Muscle of leg (tissue), 11 donors: Measurements from ENCODE around the gene SELENOM. TPM values are rescaled to one million over a fixed set of nuclear protein-coding genes. Genes with fewer than 3 reads are reported as not detected.
A peak's percentile ranks its signal among the peaks of the same experiment; 100 is the strongest.
"Not testable (repeated sequence)": the region's sequence is repeated elsewhere in the genome, so short reads cannot be mapped to it uniquely, and the experiment has no call there.

ENCODE experiments used
- DNase-seq: peaks from one replicate; pipeline ENCODE4 v3.0.0; 2013
- H3K27ac ChIP-seq: one replicate; pipeline ENCODE4 v1.5.1; 2013; ENCODE audit warnings: mild to moderate bottlenecking, low read length, control low read depth
- H3K27me3 ChIP-seq: one replicate; pipeline ENCODE4 v1.6.1; 2013; ENCODE audit warnings: low read length; ENCODE audit not compliant: control insufficient read depth, insufficient read depth
- H3K36me3 ChIP-seq: one replicate; pipeline ENCODE4 v1.6.1; 2013; ENCODE audit warnings: low read length; ENCODE audit not compliant: control insufficient read depth, insufficient read depth
- H3K4me1 ChIP-seq: one replicate; pipeline ENCODE4 v1.6.1; 2013; ENCODE audit warnings: low read length; ENCODE audit not compliant: control insufficient read depth, insufficient read depth
- H3K4me3 ChIP-seq: one replicate; pipeline ENCODE4 v1.5.1; 2013; ENCODE audit warnings: low read length, control low read depth
- H3K9me3 ChIP-seq: replicated peaks from 2 replicates; pipeline ENCODE4 v1.6.1; 2013; ENCODE audit warnings: low read depth, low read length; ENCODE audit not compliant: control insufficient read depth
- WGBS: methylation state at CpG from one replicate; pipeline ENCODE4 v1.1.5; 2013; ENCODE audit warnings: missing lambda C conversion rate; ENCODE audit not compliant: insufficient coverage; 5-methylcytosine and 5-hydroxymethylcytosine counted together
- polyA plus RNA-seq, 8 donors: library from polyadenylated mRNA; unstranded; fragments of 120-200 nt; gene quantifications; one replicate each; pipeline versions ENCODE4 v1.2.1 to v1.2.3, GENCODE V29; 2013; ENCODE audit warnings: inconsistent platforms in 1 of 8, low replicate concordance in 1 of 8; ENCODE audit not compliant: insufficient read length in 8 of 8, insufficient read depth in 1 of 8
- total RNA-seq: library from RNA; stranded (reverse); fragments of 120-200 nt; gene quantifications from one replicate; pipeline ENCODE4 v1.2.4, GENCODE V29; 2013

The SELENOM gene
- total and polyA plus RNA-seq, 9 donors, result 12.1 to 35.1 (median 26.1) TPM

DNA sequence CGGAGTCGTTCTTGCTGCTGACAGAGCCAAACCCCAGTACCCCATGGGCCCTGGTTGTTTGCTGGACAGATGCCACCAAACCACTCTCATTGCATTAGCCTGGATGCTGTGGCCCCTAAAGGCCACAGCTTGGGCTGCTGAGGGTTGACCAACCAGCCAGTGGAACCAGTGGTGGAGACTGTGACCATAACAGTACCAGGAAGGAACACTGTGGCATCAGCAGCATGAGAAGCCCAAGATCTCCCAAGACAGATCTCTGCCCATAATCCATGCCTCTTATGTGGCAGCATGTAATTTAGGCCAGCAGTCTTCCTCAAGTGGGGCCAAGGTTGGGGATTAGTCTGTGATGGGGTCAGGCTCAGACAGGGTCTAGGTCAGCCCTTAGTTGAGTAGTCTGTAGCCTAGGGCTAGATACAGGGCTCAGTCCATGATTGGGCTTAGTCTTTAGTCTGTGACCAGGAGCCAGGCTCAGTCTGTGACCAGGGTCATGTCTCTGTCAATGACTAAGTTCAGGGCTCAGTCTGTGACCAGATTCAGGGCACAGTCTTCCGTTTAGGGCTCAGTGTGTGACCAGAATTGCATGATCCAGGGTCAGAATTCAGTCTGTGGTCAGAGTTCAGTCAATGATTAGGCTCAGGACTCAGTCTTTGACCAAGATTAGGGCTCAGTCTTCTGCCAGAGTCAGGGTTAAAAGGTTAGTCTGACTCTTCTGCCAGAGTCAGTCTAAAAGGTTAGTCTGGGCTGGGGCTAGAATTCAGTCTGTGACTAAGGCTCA is 10.9 kb upstream of the SELENOM start:
- Histone ChIP-seq H3K27me3 (no peaks in the 10 kb centered on the region), H3K4me3 (no peak overlapping the region), H3K4me1 (peaks cover 31% of the 10 kb centered on the region), H3K9me3 (no peaks in the 10 kb centered on the region), H3K36me3 (no peaks in the 10 kb centered on the region), H3K27ac (peak overlapping the region; percentile 84)
- no peak for DNase-seq
- 32% methylated on average over 3 of the region's 3 CpGs for WGBS

DNA sequence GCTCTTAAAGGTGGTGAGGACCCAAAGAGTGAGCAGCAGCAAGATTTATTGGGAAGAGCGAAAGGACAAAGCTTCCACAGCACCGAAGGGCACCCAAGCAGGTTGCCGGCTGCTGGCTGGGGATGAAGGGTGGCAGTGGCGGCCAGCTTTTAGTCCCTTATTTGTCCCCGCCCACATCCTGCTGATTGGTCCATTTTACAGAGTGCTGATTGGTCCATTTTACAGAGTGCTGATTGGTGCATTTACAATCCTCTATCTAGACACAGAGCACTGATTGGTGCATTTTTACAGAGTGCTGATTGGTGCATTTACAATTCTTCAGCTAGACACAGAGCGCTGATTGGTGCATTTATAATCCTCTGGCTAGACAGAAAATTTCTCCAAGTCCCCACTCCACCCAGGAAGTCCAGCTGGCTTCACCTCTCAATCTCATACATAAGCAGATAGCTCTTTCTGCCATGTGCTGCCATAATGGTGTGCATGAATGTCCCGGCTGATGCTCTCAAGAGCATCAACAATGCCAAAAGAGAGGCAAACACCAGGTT is 5.3 kb upstream of the SELENOM start:
- not testable (repeated sequence) for H3K27ac ChIP-seq, H3K4me1 ChIP-seq, DNase-seq, H3K27me3 ChIP-seq, H3K36me3 ChIP-seq, H3K9me3 ChIP-seq, H3K4me3 ChIP-seq
- WGBS, result 98% methylated on average over 6 of the region's 7 CpGs

DNA sequence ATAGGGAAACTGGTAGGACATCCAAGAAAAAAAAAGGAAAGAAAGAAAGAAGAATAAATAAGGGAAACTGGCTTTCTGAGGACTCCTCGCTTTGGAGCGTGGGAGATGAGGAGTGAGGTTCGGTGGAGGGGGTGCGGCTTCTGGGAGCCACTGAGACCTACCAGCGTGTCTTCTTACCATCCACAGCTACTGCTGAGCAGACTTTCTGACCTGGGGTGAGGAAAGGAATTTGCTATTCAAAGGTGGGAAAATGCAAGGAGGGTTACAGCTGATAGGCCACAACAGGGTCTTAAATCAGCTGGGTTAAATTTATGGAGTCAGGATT is 488 bp upstream of the SELENOM start:
- DNase-seq, result no peak
- Histone ChIP-seq H3K36me3 (peaks cover 20% of the 10 kb centered on the region), H3K4me3 (peak overlapping the region; percentile 69), H3K27me3 (peaks cover 2% of the 10 kb centered on the region), H3K4me1 (peaks cover 36% of the 10 kb centered on the region), H3K27ac (peak overlapping the region; percentile 64), H3K9me3 (no peaks in the 10 kb centered on the region)
- WGBS, result 0% methylated on average over 3 of the region's 5 CpGs

DNA sequence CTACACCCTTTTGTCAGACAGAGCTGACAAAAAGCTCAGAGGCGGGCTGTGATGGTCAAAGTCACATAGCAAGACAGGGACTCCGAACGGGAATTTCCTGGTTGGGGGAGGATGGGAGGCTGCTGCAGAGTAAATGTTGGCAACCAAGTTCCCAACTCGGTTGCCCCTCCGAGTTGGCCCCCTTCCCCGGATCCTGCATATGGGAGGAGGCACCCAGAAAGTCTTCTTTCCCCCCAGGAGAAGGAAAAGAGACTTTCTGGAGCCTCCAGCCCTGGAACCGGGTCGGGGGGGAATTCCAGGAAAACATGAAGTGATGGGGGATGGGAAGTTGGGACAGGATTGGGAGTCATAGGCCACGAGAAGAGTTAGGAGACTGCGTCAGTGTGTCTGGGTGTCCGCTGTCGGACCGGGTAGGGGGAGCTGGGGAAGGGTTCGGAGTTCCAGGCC is 614 bp downstream of the SELENOM start:
- Histone ChIP-seq H3K27ac (peak overlapping the region; percentile 93), H3K4me1 (peaks cover 36% of the 10 kb centered on the region), H3K4me3 (peak overlapping the region; percentile 69), H3K27me3 (peaks cover 2% of the 10 kb centered on the region), H3K36me3 (peaks cover 30% of the 10 kb centered on the region), H3K9me3 (no peaks in the 10 kb centered on the region)
- peak; percentile 68 for DNase-seq
- whole genome bisulfite sequencing, result 16% methylated on average over 10 of the region's 14 CpGs

DNA sequence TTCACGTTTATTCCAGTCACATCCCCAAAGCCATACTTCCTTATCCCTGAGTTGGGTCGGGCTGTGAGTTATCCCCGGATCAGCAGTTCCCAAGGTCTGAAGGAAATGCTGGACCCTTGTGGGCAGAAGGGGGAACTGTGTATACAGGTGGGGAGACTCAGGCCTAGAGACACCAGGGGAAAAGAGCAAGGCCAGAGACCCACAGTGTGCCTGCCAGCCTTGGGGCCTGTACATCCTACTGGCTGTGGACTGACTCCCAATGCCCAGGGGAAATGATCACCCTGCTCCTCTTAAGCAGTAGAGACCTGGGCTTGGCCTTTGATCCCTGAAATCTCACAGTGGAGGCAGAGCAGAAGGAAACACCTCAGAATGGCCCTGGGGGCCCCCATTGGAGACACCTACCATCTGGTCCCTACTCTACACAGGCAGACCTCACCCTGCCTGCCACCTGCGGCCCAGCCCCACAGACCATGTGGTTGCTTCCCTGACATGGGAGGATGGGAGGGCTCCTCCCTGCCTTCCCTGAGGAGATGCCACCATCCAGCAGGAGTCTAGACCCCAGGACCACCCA is 1.3 kb downstream of the SELENOM start:
- WGBS, result 60% methylated on average over 1 of the region's 4 CpGs
- Histone ChIP-seq H3K9me3 (no peaks in the 10 kb centered on the region), H3K27me3 (peaks cover 2% of the 10 kb centered on the region), H3K27ac (peak overlapping the region; percentile 42), H3K4me1 (peaks cover 36% of the 10 kb centered on the region), H3K4me3 (no peak overlapping the region), H3K36me3 (peaks cover 35% of the 10 kb centered on the region)
- peak; percentile 47 for DNase-seq

DNA sequence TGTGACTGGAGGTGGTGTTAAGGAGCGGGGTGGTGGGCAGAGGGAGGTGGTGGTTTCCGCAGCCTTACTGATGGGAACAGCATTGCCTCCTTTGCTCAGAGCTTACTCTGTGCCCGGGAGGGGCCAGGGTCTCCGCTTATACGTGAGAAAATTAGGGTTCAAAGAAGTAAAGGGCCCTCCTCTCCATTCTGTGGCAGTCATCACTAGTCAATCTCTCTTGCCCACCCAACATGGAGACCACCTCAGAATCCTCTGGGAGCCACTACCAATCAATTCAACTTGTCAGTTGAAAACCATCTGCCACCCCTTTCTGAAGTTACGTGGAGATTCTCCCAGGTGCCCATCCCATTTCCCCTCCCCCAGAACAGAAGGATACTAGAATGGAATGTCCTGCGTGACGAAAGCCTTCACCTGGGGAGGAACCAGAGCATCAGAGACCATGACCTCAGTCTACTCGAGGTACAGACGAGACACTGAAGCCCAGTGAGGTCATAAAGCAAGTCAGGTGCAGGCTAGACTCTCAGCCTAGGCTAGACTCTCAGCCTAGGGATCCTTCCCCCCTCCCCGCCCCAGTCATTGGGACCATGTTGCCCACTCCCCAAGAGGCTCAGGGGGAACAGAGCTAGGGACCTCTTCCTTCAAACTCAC is 2.0 kb downstream of the SELENOM start:
- DNase-seq, result peak; percentile 42
- WGBS, result 70% methylated on average over 5 of the region's 11 CpGs
- Histone ChIP-seq H3K27me3 (peaks cover 2% of the 10 kb centered on the region), H3K4me3 (no peak overlapping the region), H3K9me3 (no peaks in the 10 kb centered on the region), H3K27ac (peak overlapping the region; percentile 7), H3K4me1 (peaks cover 36% of the 10 kb centered on the region), H3K36me3 (peaks cover 41% of the 10 kb centered on the region)

DNA sequence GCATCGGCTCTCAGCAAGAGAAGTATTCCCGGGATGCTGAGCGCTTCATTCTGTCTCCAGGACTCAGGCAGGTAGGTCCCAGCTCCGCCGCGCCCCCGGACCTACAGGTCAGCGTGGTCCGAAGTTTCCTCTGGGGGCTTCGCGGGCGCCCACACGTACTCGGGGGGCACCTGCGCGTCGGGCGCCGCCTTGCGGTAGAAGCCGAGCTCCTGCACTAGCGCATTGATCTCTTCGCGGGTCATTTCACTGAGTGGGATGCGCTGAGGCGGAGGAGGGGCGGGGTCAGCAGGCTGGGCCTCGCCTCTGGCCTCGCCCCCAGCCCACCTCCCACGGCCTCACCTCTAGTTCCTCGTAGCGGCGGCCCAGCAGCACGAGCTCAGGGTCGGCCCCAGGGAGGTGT is 2.5 kb downstream of the SELENOM start:
- H3K4me3 ChIP-seq, result no peak overlapping the region
- no peaks in the 10 kb centered on the region for H3K9me3 ChIP-seq
- peak; percentile 50 for DNase-seq
- WGBS, result 25% methylated on average over 25 of the region's 35 CpGs
- peaks cover 46% of the 10 kb centered on the region for H3K36me3 ChIP-seq
- H3K4me1 ChIP-seq, result peaks cover 36% of the 10 kb centered on the region
- no peak overlapping the region for H3K27ac ChIP-seq
- peaks cover 2% of the 10 kb centered on the region for H3K27me3 ChIP-seq

DNA sequence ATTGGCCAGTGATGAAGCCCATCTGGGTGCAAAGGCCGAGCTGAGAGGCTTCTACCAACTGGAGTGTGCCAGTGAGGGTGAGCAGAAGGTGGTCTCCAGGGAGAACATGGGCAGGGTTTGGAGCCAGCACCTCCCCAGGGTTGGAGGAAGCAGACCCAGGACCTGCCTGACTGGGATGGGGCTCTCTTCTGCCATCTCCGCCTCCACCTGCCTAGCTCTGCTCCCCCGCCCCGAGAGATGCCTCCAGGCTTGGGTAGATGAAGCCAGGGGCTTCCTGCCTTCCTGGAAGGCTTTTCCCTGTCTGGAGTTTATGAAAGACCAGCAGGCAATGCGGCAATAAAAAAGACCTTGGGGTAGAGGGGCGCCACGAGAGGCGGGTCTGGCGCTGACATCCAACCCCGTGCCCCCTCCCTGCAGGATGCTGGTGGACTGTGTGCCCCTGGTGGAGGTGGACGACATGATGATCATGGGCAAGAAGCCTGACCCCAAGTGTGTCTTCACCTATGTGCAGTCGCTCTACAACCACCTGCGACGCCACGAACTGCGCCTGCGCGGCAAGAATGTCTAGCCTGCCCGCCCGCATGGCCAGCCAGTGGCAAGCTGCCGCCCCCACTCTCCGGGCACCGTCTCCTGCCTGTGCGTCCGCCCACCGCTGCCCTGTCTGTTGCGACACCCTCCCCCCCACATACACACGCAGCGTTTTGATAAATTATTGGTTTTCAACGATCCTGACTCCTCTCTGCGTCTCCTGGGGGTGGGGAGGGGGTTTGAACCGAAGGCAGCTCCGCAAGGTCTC is 3.3 kb downstream of the SELENOM start:
- H3K27ac ChIP-seq, result no peak overlapping the region
- H3K27me3 ChIP-seq, result peaks cover 2% of the 10 kb centered on the region
- peaks cover 37% of the 10 kb centered on the region for H3K4me1 ChIP-seq
- H3K4me3 ChIP-seq, result no peak overlapping the region
- 76% methylated on average over 22 of the region's 33 CpGs for WGBS
- peaks cover 54% of the 10 kb centered on the region for H3K36me3 ChIP-seq
- peak; percentile 39 for DNase-seq
- no peaks in the 10 kb centered on the region for H3K9me3 ChIP-seq

DNA sequence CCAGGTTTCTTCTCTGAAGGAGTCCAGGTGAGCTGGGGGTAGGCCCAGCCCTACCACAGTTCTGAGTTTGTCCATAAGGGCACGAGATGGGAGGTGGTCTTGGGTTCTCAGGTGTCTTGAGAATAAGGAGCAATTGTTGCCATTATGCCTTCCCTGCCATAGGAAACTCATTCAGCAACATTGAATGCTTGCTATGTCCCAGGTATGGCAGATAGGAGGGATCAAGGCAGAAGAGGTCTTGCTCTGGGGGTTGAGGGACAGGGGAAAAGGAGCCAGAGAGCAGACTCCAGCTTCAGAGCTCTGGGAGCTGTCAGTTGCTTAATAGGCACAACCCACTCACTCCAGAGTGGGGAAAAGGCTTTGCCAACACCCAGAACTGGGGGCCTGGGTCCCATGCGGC is 4.3 kb downstream of the SELENOM start:
- Histone ChIP-seq H3K36me3 (peaks cover 63% of the 10 kb centered on the region), H3K4me1 (peaks cover 37% of the 10 kb centered on the region), H3K9me3 (no peaks in the 10 kb centered on the region), H3K27ac (no peak overlapping the region), H3K27me3 (peaks cover 2% of the 10 kb centered on the region), H3K4me3 (no peak overlapping the region)
- peak; percentile 13 for DNase-seq
- WGBS, result 83% methylated on average over 1 of the region's 2 CpGs
